HG02763 (cell line): ENCODE measurements around the gene KBTBD2.
A peak's percentile ranks its signal among the peaks of the same experiment; 100 is the strongest.
"Not testable (repeated sequence)": the region's sequence is repeated elsewhere in the genome, so short reads cannot be mapped to it uniquely, and the experiment has no call there.

Experiments used
- ATAC-seq: cut with Tn5 transposase; IDR thresholded peaks from one replicate; pipeline ENCODE4 v1.9.1; 2021; ENCODE audit warnings: mild to moderate bottlenecking, moderate library complexity; ENCODE audit not compliant: unreplicated experiment

KBTBD2 gene

GRCh38 chr7:32893722-32894121 is 2.2 kb upstream of the KBTBD2 start:
- no peak for ATAC-seq

- no peak for ATAC-seq
These were observed 1.6 kb upstream of the KBTBD2 start for GRCh38 chr7:32893207-32893524.

GRCh38 chr7:32892521-32893206 is 1.1 kb upstream of the KBTBD2 start:
- no peak for ATAC-seq

- peak; percentile 57 for ATAC-seq
These were observed 400 bp upstream of the KBTBD2 start for GRCh38 chr7:32891800-32892520.

- ATAC-seq, result no peak
These were observed 842 bp downstream of the KBTBD2 start for GRCh38 chr7:32890793-32891042.

GRCh38 chr7:32890010-32890792 is 1.4 kb downstream of the KBTBD2 start:
- ATAC-seq, result peak; percentile 16

GRCh38 chr7:32888505-32888904 is 3.1 kb downstream of the KBTBD2 start:
- ATAC-seq, result no peak

GRCh38 chr7:32887395-32887794 is 4.2 kb downstream of the KBTBD2 start:
- ATAC-seq, result no peak

GRCh38 chr7:32881074-32881982 is 10.2 kb downstream of the KBTBD2 start:
- ATAC-seq, result no peak

GRCh38 chr7:32879460-32879859 is 12.1 kb downstream of the KBTBD2 start:
- no peak for ATAC-seq

GRCh38 chr7:32878023-32878422 is 13.5 kb downstream of the KBTBD2 start:
- ATAC-seq, result not testable (repeated sequence)

- ATAC-seq, result no peak
These were observed 19.1 kb downstream of the KBTBD2 start for GRCh38 chr7:32872421-32872820.

- ATAC-seq, result peak; percentile 78
These were observed 19.8 kb downstream of the KBTBD2 start for GRCh38 chr7:32871624-32872371.

- ATAC-seq, result no peak
These were observed 21.3 kb downstream of the KBTBD2 start for GRCh38 chr7:32870298-32870697.

- ATAC-seq, result no peak
These were observed 21.8 kb downstream of the KBTBD2 start for GRCh38 chr7:32869716-32870115.

GRCh38 chr7:32868116-32868515 is 23.4 kb downstream of the KBTBD2 start:
- ATAC-seq, result no peak

GRCh38 chr7:32865448-32866030 is 26.0 kb downstream of the KBTBD2 start:
- ATAC-seq, result no peak

- ATAC-seq, result not testable (repeated sequence)
These were observed 27.7 kb downstream of the KBTBD2 start for GRCh38 chr7:32863872-32864271.

GRCh38 chr7:32860090-32860489 is 31.5 kb downstream of the KBTBD2 start:
- ATAC-seq, result no peak

- no peak for ATAC-seq
These were observed 32.9 kb downstream of the KBTBD2 start for GRCh38 chr7:32858648-32859047.
